Ramos (cell line): ENCODE data around the gene EVI5.
"Not testable (repeated sequence)": the region's sequence is repeated elsewhere in the genome, so short reads cannot be mapped to it uniquely, and the experiment has no call there.

Experiments
- in situ Hi-C: fragments of 300-500 bp; cut with MboI; formaldehyde crosslinking; loops from one replicate; pipeline ENCODE4 v1.14.3; 2022; ENCODE audit warnings: low sequenced_read_pairs; ENCODE audit not compliant: unreplicated experiment

The EVI5 gene

DNA sequence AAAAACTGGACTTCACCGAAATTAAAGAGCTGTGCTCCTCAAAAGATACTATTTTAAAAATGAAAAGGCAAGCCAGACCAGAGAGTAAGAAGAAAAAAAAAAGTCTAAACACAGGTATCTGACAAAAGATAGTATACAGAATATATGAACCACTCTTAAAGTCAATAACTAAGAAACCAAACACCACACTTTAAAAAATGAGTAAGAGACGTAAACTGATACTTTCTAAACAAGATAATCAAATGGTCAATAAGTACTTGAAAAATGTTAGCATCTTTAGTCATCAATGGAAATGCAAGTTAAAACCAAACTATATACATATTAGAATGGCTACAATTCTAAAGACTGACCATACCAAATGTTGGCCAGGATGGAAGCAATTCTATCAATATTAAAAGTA, 77.6 kb downstream of the EVI5 start:
- in situ Hi-C loops = no loop called here

DNA sequence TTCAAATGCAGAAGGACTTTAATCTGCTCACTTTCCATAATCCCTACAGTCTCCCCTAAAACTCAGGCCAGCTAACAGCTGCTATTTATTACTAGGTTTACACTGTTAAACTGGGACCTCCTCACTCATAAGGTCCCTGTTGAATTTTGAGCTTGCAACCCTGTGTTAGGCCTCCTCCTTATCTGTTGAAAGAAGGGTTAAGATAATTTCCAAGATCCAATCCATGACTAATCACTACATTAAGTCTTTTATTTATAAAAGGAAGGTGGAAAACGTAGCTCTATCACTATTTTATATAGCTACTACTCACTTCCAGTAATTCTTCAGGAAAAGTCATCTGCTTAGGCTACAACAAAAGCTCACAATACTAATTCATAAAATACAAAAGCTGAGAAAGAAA, 79.5 kb downstream of the EVI5 start:
- in situ Hi-C loops = no loop called here

DNA sequence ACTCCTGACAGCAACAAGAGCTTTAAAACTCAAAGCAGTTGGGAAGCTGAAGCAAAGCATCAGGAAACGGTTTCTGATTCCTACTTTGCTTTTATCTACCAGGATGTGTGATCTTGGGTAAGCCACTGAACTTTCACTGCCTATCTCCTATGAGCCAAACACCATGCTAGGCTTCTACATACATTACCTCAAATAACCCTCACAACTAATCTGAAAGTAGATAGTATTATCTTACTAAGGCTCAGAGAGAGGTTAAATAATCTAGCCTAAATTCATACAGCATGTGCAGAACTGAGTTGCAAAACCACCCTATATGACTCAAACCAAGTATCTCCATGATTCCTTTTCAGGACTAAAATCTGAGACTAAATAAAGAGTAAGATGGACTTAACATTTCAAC, 83.8 kb downstream of the EVI5 start:
- in situ Hi-C loops = no loop called here

DNA sequence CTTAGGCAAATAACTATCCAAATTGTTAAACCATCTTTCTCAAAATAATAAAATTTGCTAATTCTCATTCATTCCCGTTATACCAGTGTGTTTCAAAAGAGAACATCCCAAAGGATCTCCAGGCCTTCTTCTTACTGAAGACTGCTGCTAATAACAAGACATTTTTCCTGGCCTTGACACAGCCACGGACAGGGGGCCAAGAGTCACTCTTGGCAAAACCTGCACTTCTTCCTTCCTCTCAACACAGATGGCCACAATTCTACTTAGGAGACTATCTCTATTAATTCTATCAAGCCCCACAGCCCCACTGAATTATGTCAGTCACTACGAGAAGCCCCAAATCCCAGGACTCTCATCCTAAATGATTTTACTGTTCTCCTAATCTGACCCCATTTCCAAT, 86.0 kb downstream of the EVI5 start:
- in situ Hi-C loops = no loop called here

DNA sequence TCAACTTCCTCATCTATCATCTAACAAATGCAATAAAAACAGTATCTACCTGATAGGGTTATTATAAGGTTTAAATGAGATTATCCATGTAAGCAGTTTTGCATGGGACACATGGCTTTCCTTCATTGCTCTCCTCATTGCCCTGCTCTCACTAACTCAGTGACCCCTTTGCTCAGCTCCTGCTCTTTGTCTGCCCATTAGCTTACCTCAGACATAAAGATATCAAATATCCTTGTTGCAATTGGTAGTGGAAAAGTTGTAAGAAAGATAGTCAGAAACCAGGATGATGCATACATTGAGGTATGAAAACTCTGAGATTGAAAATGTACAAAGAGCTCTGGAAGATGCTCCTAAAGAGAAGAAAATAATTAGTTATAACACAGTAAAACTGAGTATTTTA, 89.8 kb downstream of the EVI5 start:
- in situ Hi-C loops = no loop called here

DNA sequence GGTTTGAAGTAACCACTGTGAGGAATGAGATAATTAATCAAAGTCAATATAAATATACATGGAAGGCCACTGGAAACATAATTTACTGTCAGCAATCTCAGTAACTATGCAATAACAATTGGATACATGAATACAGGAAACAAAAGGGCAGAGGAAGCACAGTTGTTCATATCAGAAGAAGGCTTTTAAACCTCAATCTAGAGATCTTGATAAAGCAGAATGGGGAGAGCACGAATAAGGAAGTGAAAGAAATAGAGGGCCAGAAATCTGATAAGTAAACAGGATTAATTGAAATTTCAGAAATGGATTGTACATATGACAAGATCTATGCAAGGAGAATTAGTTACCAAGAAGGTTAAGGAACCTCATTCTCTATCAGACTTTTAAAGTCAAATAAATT, 93.0 kb downstream of the EVI5 start:
- in situ Hi-C loops = no loop called here

DNA sequence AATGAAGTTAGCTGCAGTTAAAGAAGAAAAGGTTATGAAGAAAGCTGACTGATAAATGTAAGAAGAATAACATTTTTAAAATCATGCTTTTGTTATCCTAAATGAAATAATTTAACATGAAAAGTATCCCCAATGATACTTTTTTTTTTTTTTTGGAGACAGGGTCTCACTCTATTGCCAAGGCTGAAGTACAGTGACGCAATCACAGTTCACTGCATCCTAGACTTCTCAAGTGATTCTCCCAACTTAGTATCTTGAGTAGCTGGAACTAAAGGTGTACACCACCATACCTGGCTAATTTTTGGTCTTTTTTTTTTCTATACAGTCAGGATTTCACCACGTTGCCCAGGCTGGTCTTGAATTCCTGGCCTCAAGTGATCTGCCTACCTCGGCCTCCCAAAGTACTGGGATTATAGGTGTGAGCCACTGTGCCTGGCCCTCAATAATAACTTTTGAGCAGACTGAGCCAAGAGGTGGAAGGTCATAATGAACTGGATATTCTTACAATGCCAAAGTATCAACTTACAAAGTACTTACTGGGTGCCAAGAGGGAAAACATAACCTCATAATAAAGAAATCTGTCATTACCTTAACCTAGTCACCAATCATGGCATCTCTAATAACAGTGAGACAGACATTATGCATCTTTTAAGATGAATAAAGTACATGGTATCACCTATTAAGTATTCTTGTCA, 94.5 kb downstream of the EVI5 start:
- in situ Hi-C loops = no loop called here

DNA sequence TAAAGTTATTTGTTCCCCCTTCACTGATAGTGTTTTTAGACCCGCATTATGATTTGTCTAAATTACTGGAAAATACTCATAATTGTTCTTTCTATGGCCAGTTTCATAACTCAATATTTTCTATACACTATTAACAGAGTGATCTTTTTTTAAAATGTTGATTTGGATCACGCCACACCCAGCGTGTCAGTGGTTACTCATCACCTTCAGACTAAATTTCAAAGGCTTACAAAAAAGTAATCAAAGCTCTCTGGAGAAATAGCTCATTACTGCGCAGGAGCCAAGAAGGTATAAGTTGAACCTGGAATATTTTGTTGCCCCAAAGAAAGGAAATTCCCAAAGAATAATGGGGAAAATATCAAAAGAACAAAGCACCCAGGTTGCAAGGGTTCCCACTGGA, 104.9 kb downstream of the EVI5 start:
- in situ Hi-C loops = no loop called here

DNA sequence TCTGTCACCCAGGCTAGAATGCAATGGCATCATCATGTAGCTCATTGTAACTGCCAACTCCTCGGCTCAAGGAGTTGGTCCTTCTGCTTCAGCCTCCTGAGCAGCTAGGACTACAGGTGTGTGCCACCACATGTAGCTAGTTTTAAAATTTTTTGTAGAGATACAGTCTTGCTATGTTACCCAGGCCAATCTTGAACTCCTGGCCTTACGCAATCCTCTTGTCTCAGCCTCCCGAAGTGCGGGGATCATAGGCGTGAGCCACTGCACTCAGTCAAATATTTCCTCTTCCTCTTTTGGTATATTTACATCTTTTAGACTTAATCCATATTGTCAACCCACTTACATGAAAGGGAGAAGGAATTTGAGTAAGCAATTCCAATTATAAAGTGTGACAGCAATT, 121.1 kb downstream of the EVI5 start:
- in situ Hi-C loops = no loop called here

DNA sequence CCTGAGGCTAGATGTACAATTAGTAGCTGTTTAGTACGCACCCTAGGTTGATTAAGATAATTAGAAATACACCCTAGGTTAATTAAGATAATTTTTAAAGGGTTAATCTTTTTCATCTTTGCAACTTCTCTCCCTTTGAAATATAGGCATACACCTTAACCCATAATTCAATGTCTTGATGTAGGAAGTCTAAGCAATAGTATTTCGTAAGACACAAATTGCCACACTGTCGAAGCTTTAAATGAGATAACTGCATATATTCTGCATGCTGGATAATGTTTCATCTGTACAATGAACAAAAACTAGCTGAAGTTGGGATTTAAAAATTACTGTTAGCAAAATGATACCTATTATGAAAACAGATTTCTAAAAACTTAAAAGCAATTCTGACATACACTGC, 122.9 kb downstream of the EVI5 start:
- in situ Hi-C loops = no loop called here

DNA sequence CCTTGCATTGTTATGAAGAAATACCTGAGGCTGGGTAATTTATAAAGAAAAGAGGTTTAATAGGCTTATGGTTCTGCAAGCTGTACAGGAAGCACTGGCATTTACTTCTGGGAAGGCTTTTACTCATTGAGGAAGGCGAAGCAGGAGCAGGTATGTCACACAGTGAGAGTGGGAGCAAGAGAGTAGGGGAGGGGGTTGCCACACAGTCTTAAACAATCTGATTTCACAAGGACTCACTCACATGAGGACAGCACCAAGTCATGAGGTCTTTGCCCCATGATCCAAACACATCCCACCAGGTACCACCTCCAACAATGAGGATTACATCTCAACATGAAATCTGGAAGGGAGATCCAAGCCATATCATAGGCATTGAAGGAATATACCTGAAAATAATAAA, 127.2 kb downstream of the EVI5 start:
- in situ Hi-C loops = no loop called here

DNA sequence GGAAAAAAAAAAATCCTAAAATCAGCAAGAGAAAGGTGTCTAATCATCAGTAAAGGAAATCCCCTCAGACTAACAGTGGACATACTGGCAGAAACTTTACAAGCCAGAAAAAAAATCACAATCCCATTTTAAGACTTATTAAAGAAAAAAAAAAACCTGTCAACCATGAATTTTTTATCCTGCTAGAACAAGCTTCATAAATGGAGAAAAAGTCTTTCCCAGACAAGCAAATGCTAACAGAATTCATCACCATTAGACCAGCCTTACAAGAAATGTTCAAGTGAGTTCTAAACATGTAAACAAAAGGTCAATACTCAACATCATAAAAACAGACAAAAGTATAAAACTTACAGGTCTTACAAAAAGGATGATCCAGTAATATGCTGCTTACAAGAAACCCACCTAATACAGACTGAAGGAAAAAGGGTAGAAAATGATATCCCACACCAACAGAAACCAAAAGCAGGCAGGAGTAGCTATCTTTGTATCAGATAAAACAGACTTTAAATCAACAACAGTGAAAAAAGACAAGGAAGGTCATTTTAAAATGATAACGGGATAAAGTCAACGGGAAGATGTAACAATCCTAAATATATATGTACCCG, 129.6 kb downstream of the EVI5 start:
- in situ Hi-C loops = no loop called here

DNA sequence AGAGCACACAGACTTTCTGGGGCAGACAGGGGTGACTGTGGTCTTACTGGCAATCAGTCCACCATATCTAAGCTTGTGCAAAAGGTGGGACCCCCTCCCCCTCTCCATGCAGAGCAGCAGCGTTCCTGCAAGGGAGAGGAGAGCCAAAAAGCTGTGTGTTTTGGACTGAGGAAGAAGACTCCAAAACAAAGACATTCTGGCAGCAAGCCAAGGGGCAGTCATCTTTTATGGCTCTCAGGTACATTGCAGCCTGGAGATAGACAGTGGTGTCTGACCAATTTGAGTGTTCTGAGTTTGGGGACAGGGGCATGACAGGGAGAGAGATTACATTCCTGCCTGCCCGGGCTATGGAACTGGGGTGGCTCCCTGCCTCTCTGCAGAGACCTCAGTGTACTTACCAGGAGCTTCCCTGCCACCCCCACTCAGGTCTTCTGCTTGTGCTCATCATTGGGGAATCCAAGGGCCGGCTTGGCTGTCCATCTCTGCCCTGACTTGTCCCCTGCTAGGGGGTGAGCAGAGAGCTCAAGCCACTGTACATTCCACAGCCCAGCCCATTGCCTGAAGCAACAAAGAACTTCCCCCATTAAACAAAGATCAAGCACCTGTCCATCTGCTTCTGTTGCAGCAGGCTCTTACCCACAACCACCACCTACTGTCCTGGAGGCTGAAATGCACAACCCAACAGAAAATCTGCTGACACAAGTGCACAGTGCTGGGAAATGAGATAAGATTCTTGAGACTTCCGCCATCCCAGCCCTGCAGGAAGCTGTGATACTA, 131.1 kb downstream of the EVI5 start:
- in situ Hi-C loops = no loop called here

DNA sequence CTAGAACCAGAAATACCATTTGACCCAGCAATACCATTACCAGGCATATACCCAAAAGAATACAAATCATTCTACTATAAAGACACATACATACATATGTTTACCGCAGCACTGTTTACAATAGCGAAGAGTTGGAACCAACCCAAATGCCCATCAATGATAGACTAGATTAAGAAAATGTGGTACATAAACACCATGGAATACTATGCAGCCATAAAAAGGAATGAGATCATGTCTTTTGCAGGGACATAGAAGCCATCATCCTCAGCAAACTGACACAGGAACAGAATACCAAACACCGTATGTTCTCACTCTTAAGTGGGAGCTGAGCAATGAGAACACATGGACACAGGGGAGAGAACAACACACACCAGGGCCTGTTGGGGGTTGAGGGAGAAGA, 144.2 kb downstream of the EVI5 start:
- in situ Hi-C loops = not testable (repeated sequence)

DNA sequence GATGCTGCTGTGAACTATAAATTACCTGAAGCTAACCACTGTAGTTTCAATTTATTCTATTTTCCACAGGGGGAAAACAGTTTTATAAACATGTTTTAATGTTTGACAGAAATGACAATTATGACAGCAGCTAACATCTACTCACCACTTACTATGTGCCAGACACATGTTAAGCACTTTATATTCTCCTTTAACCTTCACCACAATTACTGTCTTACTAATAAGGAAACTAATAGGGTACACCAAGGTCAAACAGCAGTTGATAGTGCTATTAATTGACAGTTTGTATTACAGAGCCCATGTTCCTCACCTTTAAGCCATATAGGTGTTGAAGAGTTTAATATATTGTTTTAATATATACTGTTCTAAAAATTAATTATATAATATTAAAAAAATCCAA, 146.4 kb downstream of the EVI5 start:
- in situ Hi-C loops = no loop called here

DNA sequence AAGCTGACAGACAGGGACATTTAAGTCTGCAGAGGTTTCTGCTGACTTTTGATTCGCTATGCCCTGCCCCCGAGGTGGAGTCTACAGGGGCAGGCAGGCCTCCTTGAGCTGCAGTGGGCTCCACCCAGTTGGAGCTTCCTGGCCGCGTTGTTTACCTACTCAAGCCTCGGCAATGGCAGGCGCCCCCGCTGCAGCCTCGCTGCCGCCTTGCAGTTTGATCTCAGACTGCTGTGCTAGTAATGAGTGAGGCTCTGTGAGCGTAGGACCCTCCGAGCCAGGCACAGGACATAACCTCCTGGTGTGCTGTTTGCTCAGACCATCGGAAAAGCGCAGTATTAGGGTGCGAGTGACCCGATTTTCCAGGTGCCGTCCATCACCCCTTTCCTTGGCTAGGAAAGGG, 149.7 kb downstream of the EVI5 start:
- in situ Hi-C loops = not testable (repeated sequence)

DNA sequence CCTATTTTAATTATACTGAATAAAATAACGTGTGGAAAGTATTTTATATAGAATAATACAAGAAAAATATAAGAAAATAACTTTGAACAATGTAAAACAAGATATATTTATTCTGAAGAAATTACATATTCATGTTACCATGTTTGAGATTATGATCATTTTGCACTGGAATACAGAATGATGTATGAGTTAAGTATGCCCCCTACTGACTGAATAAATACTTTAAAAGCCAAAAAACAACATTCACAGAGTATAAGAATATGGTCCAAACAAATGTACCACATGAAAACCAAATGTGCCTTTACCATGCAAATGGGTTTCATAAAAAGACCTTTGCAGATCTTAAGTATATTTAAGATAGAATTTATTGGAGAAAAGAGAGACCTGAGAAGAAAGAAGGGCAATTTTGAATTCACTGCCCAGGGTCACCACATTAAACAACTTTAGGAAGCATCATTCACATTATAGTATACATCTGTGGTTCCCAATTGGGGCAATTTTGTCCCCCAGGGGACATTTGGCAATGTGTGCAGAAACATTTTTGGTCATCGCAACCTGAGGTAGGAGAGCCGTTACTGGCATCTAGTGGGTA, 161.6 kb downstream of the EVI5 start:
- in situ Hi-C loops = loop anchor here (10.0 to 25.0 kb wide), 2 partner anchors 308 to 636 kb away; no protein-coding TSS in a partner anchor

DNA sequence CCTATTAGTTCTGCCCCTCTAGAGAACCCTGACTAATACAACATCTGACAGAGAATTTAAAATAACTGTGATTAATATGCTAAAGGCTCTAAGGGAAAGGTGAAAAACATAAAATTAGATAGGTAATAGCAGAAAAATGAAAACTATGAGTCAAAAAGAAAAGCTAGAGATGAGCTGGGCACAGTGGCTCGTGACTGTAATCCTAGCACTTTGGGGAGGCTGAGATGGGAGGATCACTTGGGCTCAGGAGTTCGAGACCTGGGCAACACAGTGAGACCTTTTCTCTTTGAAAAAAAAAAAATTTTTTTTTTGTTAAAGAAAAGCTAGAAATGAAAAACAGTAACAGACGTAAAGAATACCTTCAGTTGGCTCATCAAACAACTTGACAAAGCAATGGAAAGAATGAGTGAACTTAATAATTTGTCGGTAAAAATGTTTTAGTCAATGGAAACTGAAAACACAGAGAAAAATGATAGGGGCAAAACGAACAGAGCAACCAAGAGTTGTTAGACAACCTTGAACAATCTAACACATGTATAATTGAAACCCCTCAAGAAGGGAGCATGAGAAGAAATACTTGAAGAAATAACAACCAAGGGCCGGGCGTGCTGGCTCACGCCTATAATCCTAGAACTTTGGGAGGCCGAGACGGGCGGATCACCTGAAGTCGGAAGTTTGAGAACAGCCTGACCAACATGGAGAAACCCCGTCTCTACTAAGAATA, 165.3 kb downstream of the EVI5 start:
- in situ Hi-C loops = loop anchor here (10.0 to 25.0 kb wide), 2 partner anchors 305 to 632 kb away; no protein-coding TSS in a partner anchor

DNA sequence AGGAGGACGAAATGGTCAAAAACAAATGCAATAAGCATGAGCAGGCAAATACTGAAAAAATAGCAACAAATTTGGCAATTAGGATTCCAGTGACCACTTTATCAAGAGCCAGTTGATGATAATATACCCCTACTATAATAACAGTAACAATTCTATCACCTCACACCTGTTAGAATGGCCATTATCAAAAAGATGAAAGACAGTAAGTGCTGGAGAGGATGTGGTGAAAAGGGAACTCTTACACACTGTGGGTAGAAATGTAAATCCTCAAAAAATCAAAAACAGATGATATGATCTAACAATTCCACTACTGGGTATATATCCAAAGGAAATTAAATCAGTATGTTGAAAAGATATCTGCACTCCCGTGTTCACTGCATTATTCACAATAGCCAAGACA, 183.9 kb downstream of the EVI5 start:
- in situ Hi-C loops = loop anchor here (25.0 kb wide), 1 partner anchor 614 kb away; no protein-coding TSS in a partner anchor

DNA sequence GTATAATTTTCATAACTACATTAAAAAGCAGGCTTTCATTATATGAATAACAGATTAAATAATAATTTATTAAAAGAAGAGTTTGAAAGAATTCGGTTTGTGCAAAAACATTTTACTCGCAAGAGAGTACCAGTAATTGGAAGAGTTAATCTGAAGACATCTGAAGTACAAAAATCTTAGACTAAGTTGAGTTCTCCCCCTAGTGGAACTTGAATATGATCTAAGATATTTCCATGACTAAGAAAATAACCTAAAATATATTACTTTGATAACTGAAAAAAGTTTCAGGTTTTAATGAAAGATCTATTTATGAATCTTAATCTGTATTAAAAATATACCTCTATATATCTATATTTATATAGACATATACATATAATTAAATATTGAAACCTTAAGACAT, 185.7 kb downstream of the EVI5 start:
- in situ Hi-C loops = no loop called here
